Measurements from ENCODE around the gene NAA20. TPM values are rescaled to one million over a fixed set of nuclear protein-coding genes. Genes with fewer than 3 reads are reported as not detected.

NAA20 gene
- total and polyA plus RNA-seq, 4 donors, result 47.8 to 82.2 (median 67.2) TPM

- Histone ChIP-seq H3K9me3 (ENCODE audit: control insufficient read depth, insufficient read depth, low read length) (no peaks in the 10 kb centered on the region), H3K27ac (ENCODE audit: low read depth, low read length) (no peak overlapping the region), H3K27me3 (ENCODE audit: control insufficient read depth, insufficient read depth, low read length) (no peaks in the 10 kb centered on the region), H3K36me3 (ENCODE audit: control insufficient read depth, insufficient read depth, low read length) (peaks cover 10% of the 10 kb centered on the region), H3K4me1 (ENCODE audit: control insufficient read depth, insufficient read depth, low read length) (no peaks in the 10 kb centered on the region), H3K4me3 (ENCODE audit: low read depth, low read length) (no peak overlapping the region)
- WGBS (ENCODE audit: insufficient coverage), result 100% methylated on average over 1 of the region's 2 CpGs
- DNase-seq (ENCODE audit: low read depth in 4 of 6, low spot score in 6 of 6), result no peak
Observed at GRCh38 chr20:20027284-20027683, 10.1 kb downstream of the NAA20 start.

GRCh38 chr20:20031790-20032189, 14.6 kb downstream of the NAA20 start:
- DNase-seq (ENCODE audit: low read depth in 4 of 6, low spot score in 6 of 6), result no peak
- H3K36me3 ChIP-seq (ENCODE audit: control insufficient read depth, insufficient read depth, low read length), result peaks cover 8% of the 10 kb centered on the region
- 82% methylated on average over 4 of the region's 5 CpGs for WGBS (ENCODE audit: insufficient coverage)
- H3K4me3 ChIP-seq (ENCODE audit: low read depth, low read length), result no peak overlapping the region
- no peak overlapping the region for H3K27ac ChIP-seq (ENCODE audit: low read depth, low read length)
- no peaks in the 10 kb centered on the region for H3K4me1 ChIP-seq (ENCODE audit: control insufficient read depth, insufficient read depth, low read length)
- no peaks in the 10 kb centered on the region for H3K27me3 ChIP-seq (ENCODE audit: control insufficient read depth, insufficient read depth, low read length)
- H3K9me3 ChIP-seq (ENCODE audit: control insufficient read depth, insufficient read depth, low read length), result no peaks in the 10 kb centered on the region

GRCh38 chr20:20034486-20034885, 17.3 kb downstream of the NAA20 start:
- H3K4me1 ChIP-seq (ENCODE audit: control insufficient read depth, insufficient read depth, low read length), result no peaks in the 10 kb centered on the region
- H3K27ac ChIP-seq (ENCODE audit: low read depth, low read length), result no peak overlapping the region
- H3K9me3 ChIP-seq (ENCODE audit: control insufficient read depth, insufficient read depth, low read length), result no peaks in the 10 kb centered on the region
- H3K27me3 ChIP-seq (ENCODE audit: control insufficient read depth, insufficient read depth, low read length), result no peaks in the 10 kb centered on the region
- no peak for DNase-seq (ENCODE audit: low read depth in 4 of 6, low spot score in 6 of 6)
- no peak overlapping the region for H3K4me3 ChIP-seq (ENCODE audit: low read depth, low read length)
- 86% methylated on average over 2 of the region's 4 CpGs for WGBS (ENCODE audit: insufficient coverage)
- peaks cover 24% of the 10 kb centered on the region for H3K36me3 ChIP-seq (ENCODE audit: control insufficient read depth, insufficient read depth, low read length)

- Histone ChIP-seq H3K9me3 (ENCODE audit: control insufficient read depth, insufficient read depth, low read length) (no peaks in the 10 kb centered on the region), H3K27ac (ENCODE audit: low read depth, low read length) (no peak overlapping the region), H3K27me3 (ENCODE audit: control insufficient read depth, insufficient read depth, low read length) (no peaks in the 10 kb centered on the region), H3K36me3 (ENCODE audit: control insufficient read depth, insufficient read depth, low read length) (peaks cover 28% of the 10 kb centered on the region), H3K4me3 (ENCODE audit: low read depth, low read length) (no peak overlapping the region), H3K4me1 (ENCODE audit: control insufficient read depth, insufficient read depth, low read length) (no peaks in the 10 kb centered on the region)
- DNase-seq (ENCODE audit: low read depth in 4 of 6, low spot score in 6 of 6), result peak in 1 of 6 donors; percentile 36
- 93% methylated on average over 3 of the region's 3 CpGs for WGBS (ENCODE audit: insufficient coverage)
Observed at GRCh38 chr20:20036756-20037155, 19.6 kb downstream of the NAA20 start.

GRCh38 chr20:20037960-20038359, 20.8 kb downstream of the NAA20 start:
- Histone ChIP-seq H3K4me3 (ENCODE audit: low read depth, low read length) (no peak overlapping the region), H3K9me3 (ENCODE audit: control insufficient read depth, insufficient read depth, low read length) (no peaks in the 10 kb centered on the region), H3K27ac (ENCODE audit: low read depth, low read length) (no peak overlapping the region), H3K4me1 (ENCODE audit: control insufficient read depth, insufficient read depth, low read length) (no peaks in the 10 kb centered on the region), H3K36me3 (ENCODE audit: control insufficient read depth, insufficient read depth, low read length) (peaks cover 28% of the 10 kb centered on the region), H3K27me3 (ENCODE audit: control insufficient read depth, insufficient read depth, low read length) (no peaks in the 10 kb centered on the region)
- WGBS (ENCODE audit: insufficient coverage), result 67% methylated on average over 4 of the region's 5 CpGs
- no peak for DNase-seq (ENCODE audit: low read depth in 4 of 6, low spot score in 6 of 6)

- Histone ChIP-seq H3K4me1 (ENCODE audit: control insufficient read depth, insufficient read depth, low read length) (no peaks in the 10 kb centered on the region), H3K27ac (ENCODE audit: low read depth, low read length) (no peak overlapping the region), H3K9me3 (ENCODE audit: control insufficient read depth, insufficient read depth, low read length) (no peaks in the 10 kb centered on the region), H3K27me3 (ENCODE audit: control insufficient read depth, insufficient read depth, low read length) (no peaks in the 10 kb centered on the region), H3K36me3 (ENCODE audit: control insufficient read depth, insufficient read depth, low read length) (peaks cover 27% of the 10 kb centered on the region), H3K4me3 (ENCODE audit: low read depth, low read length) (no peak overlapping the region)
- 94% methylated on average over 6 of the region's 6 CpGs for WGBS (ENCODE audit: insufficient coverage)
- no peak for DNase-seq (ENCODE audit: low read depth in 4 of 6, low spot score in 6 of 6)
Observed at GRCh38 chr20:20038586-20038985, 21.4 kb downstream of the NAA20 start.

GRCh38 chr20:20039752-20040387, 22.7 kb downstream of the NAA20 start:
- Histone ChIP-seq H3K27ac (ENCODE audit: low read depth, low read length) (no peak overlapping the region), H3K4me1 (ENCODE audit: control insufficient read depth, insufficient read depth, low read length) (no peaks in the 10 kb centered on the region), H3K4me3 (ENCODE audit: low read depth, low read length) (no peak overlapping the region), H3K27me3 (ENCODE audit: control insufficient read depth, insufficient read depth, low read length) (no peaks in the 10 kb centered on the region), H3K9me3 (ENCODE audit: control insufficient read depth, insufficient read depth, low read length) (no peaks in the 10 kb centered on the region), H3K36me3 (ENCODE audit: control insufficient read depth, insufficient read depth, low read length) (peaks cover 31% of the 10 kb centered on the region)
- no peak for DNase-seq (ENCODE audit: low read depth in 4 of 6, low spot score in 6 of 6)
- WGBS (ENCODE audit: insufficient coverage), result no CpG with 5 or more reads among the region's 6 CpGs

GRCh38 chr20:20051767-20052073, 34.6 kb downstream of the NAA20 start:
- WGBS (ENCODE audit: insufficient coverage), result 2% methylated on average over 12 of the region's 13 CpGs
- Histone ChIP-seq H3K4me3 (ENCODE audit: low read depth, low read length) (peak overlapping the region; percentile 98), H3K9me3 (ENCODE audit: control insufficient read depth, insufficient read depth, low read length) (no peaks in the 10 kb centered on the region), H3K4me1 (ENCODE audit: control insufficient read depth, insufficient read depth, low read length) (no peaks in the 10 kb centered on the region), H3K27ac (ENCODE audit: low read depth, low read length) (peak overlapping the region; percentile 82), H3K27me3 (ENCODE audit: control insufficient read depth, insufficient read depth, low read length) (no peaks in the 10 kb centered on the region), H3K36me3 (ENCODE audit: control insufficient read depth, insufficient read depth, low read length) (peaks cover 16% of the 10 kb centered on the region)
- DNase-seq (ENCODE audit: low read depth in 4 of 6, low spot score in 6 of 6), result no peak

GRCh38 chr20:20052074-20052970, 35.2 kb downstream of the NAA20 start, which contains the start of the genes CFAP61 and CRNKL1:
CFAP61 (plus strand) TSS chr20:20052532; CDS start chr20:20056654, 4,122 bp downstream.
CRNKL1 (minus strand) TSS chr20:20052466; CDS start chr20:20052342, 124 bp downstream.
- no peaks in the 10 kb centered on the region for H3K27me3 ChIP-seq (ENCODE audit: control insufficient read depth, insufficient read depth, low read length)
- peaks cover 16% of the 10 kb centered on the region for H3K36me3 ChIP-seq (ENCODE audit: control insufficient read depth, insufficient read depth, low read length)
- 0% methylated on average over 64 of the region's 67 CpGs for WGBS (ENCODE audit: insufficient coverage)
- H3K27ac ChIP-seq (ENCODE audit: low read depth, low read length), result peak within 1 kb of the TSS; percentile 82
- H3K9me3 ChIP-seq (ENCODE audit: control insufficient read depth, insufficient read depth, low read length), result no peaks in the 10 kb centered on the region
- no peaks in the 10 kb centered on the region for H3K4me1 ChIP-seq (ENCODE audit: control insufficient read depth, insufficient read depth, low read length)
- peak; percentile 92 to 99 (median 98) for DNase-seq (ENCODE audit: low read depth in 4 of 6, low spot score in 6 of 6)
- H3K4me3 ChIP-seq (ENCODE audit: low read depth, low read length), result peak within 1 kb of the TSS; percentile 98
